A549 (cell line): Measurements from ENCODE around the gene TBL1XR1. TPM values are rescaled to one million over a fixed set of nuclear protein-coding genes. Genes with fewer than 3 reads are reported as not detected.

Experiments
- ATAC-seq, 2 experiments: fragments of 200-7000 bp in 1 of 2; fragments of >200 bp in 1 of 2; cut with Nextera tagmentation in 1 of 2; cut with Tn5 transposase in 1 of 2; 3 replicates each; pipeline versions ENCODE4 v1.8.0 to v1.9.1; 2018 to 2020; ENCODE audit warnings: mild to moderate bottlenecking in 1 of 2, moderate library complexity in 1 of 2
- CTCF ChIA-PET: fragments of 300-600 bp; sonication (Branson Sonifier 250); formaldehyde crosslinking; extraction: SDS; loops from one replicate; lab custom pipeline; 2021; ENCODE audit warnings: antibody characterized with exemption, inconsistent platforms; lab: Yijun Ruan, JAX
- POLR2A ChIA-PET: fragments of 350-600 bp; formaldehyde crosslinking; extraction: SDS; loops from one replicate; lab custom pipeline; 2021; ENCODE audit warnings: antibody characterized with exemption, inconsistent platforms; lab: Yijun Ruan, JAX
- DNase-seq, 2 experiments: peaks; one replicate each; pipeline versions ENCODE4 v3.0.0 to v3.0.0-alpha.2; 2011 to 2016; ENCODE audit warnings: low read depth in 1 of 2, low spot score in 1 of 2
- FAIRE-seq: peaks from 2 replicates; lab custom pipeline; 2011; peaks lifted over from hg19 to GRCh38; lab: Jason Lieb, UNC
- H3K27ac ChIP-seq, 2 experiments: fragments of >200 bp; sonication (Bioruptor Twin); formaldehyde crosslinking; 3 replicates each; pipeline ENCODE4 v1.5.1; 2016 to 2017
- H3K4me1 ChIP-seq: fragments of >200 bp; sonication (Bioruptor Twin); formaldehyde crosslinking; 3 replicates; pipeline ENCODE4 v1.6.1; 2016
- H3K4me2 ChIP-seq: fragments of >200 bp; sonication (Bioruptor Twin); formaldehyde crosslinking; 3 replicates; pipeline ENCODE4 v1.6.1; 2016
- H3K4me3 ChIP-seq: fragments of >200 bp; sonication (Bioruptor Twin); formaldehyde crosslinking; 3 replicates; pipeline ENCODE4 v1.5.1; 2016
- H3K9me3 ChIP-seq: fragments of >200 bp; sonication (Bioruptor Twin); formaldehyde crosslinking; 3 replicates; pipeline ENCODE4 v1.6.1; 2016
- CBX8 ChIP-seq: fragments of 200-600 bp; sonication (generic); IDR thresholded peaks from 2 replicates; pipeline ENCODE4 v1.6.1; 2016
- CHD2 ChIP-seq: fragments of 150-350 bp; IDR thresholded peaks from 2 replicates; pipeline ENCODE4 v1.6.1; 2014; ENCODE audit warnings: low read length; ENCODE audit not compliant: partially characterized antibody
- EHF ChIP-seq: fragments of 250-450 bp; sonication (Bioruptor Pico); IDR thresholded peaks from 2 replicates; pipeline ENCODE4 v1.5.0; 2020; ENCODE audit warnings: mild to moderate bottlenecking
- EP300 ChIP-seq, 2 experiments: fragments of >200 bp; sonication (Bioruptor Twin); formaldehyde crosslinking; IDR thresholded peaks; 2 replicates in 1 of 2; 3 replicates in 1 of 2; pipeline ENCODE4 v1.6.1; 2016 to 2017
- FOXS1 ChIP-seq: fragments of 250-450 bp; sonication (Bioruptor Pico); IDR thresholded peaks from 2 replicates; pipeline ENCODE4 v1.5.0; 2020; ENCODE audit warnings: mild to moderate bottlenecking, moderate library complexity
- HOXB5 ChIP-seq: fragments of 250-450 bp; sonication (Bioruptor Pico); IDR thresholded peaks from 2 replicates; pipeline ENCODE4 v1.5.0; 2020; ENCODE audit warnings: mild to moderate bottlenecking, moderate library complexity
- KDM1A ChIP-seq: fragments of 200-600 bp; sonication (generic); IDR thresholded peaks from 2 replicates; pipeline ENCODE4 v1.6.1; 2016; ENCODE audit warnings: low read depth, mild to moderate bottlenecking
- KDM5A ChIP-seq: fragments of 200-600 bp; sonication (generic); IDR thresholded peaks from 2 replicates; pipeline ENCODE4 v1.6.1; 2016; ENCODE audit warnings: antibody characterized with exemption, mild to moderate bottlenecking
- MAFK ChIP-seq: fragments of 450-650 bp; IDR thresholded peaks from 2 replicates; pipeline ENCODE4 v1.6.1; 2014; ENCODE audit not compliant: partially characterized antibody
- MYC ChIP-seq: IDR thresholded peaks from 2 replicates; pipeline ENCODE4 v1.6.1; 2012; ENCODE audit warnings: mild to moderate bottlenecking, inconsistent platforms, low read length, improper control_type of control experiment, borderline replicate concordance
- NFE2L2 ChIP-seq: fragments of 150-350 bp; conservative IDR thresholded peaks from 2 replicates; pipeline ENCODE4 v1.6.1; 2014; ENCODE audit warnings: low read length
- NPAS2 ChIP-seq: fragments of 250-450 bp; sonication (Bioruptor Pico); IDR thresholded peaks from 2 replicates; pipeline ENCODE4 v1.8.0; 2022; ENCODE audit warnings: mild to moderate bottlenecking, moderate library complexity, borderline replicate concordance
- POLR2A ChIP-seq: IDR thresholded peaks from 2 replicates; pipeline ENCODE4 v1.6.1; 2012; ENCODE audit warnings: mild to moderate bottlenecking, low read length
- POLR2AphosphoS2 ChIP-seq: conservative IDR thresholded peaks from 2 replicates; pipeline ENCODE4 v1.6.1; 2012; ENCODE audit warnings: low read length, improper control_type of control experiment, inconsistent platforms
- RCOR1 ChIP-seq: fragments of 150-350 bp; IDR thresholded peaks from 2 replicates; pipeline ENCODE4 v1.6.1; 2014; ENCODE audit warnings: antibody characterized with exemption, low read length, low read depth
- RNF2 ChIP-seq: fragments of 200-600 bp; sonication (generic); IDR thresholded peaks from 2 replicates; pipeline ENCODE4 v1.6.1; 2016; ENCODE audit warnings: low read depth, mild to moderate bottlenecking, antibody characterized with exemption, moderate library complexity, borderline replicate concordance
- SREBF2 ChIP-seq: fragments of 450-650 bp; IDR thresholded peaks from 2 replicates; pipeline ENCODE4 v1.6.1; 2014; ENCODE audit warnings: mild to moderate bottlenecking, moderate library complexity
- TFCP2L1 ChIP-seq: fragments of 250-450 bp; sonication (Bioruptor Pico); IDR thresholded peaks from 2 replicates; pipeline ENCODE4 v1.5.0; 2021; ENCODE audit warnings: mild to moderate bottlenecking
- TP53 ChIP-seq: fragments of 250-450 bp; sonication (Bioruptor Pico); IDR thresholded peaks from 2 replicates; pipeline ENCODE4 v1.5.0; 2021; ENCODE audit warnings: mild to moderate bottlenecking, moderate library complexity
- ZC3H11A ChIP-seq: fragments of 450-650 bp; IDR thresholded peaks from 2 replicates; pipeline ENCODE4 v1.6.1; 2014; ENCODE audit warnings: antibody characterized with exemption, mild to moderate bottlenecking
- ZFP36 ChIP-seq: fragments of 450-650 bp; IDR thresholded peaks from 2 replicates; pipeline ENCODE4 v1.6.1; 2014; ENCODE audit warnings: borderline replicate concordance; ENCODE audit not compliant: partially characterized antibody
- WGBS: methylation state at CpG from one replicate; pipeline ENCODE4 v1.1.6; 2017; ENCODE audit errors: missing lambda C conversion rate; 5-methylcytosine and 5-hydroxymethylcytosine counted together
- polyA plus RNA-seq, 4 experiments: library from polyadenylated mRNA; depleted of rRNA in 3 of 4; stranded (reverse); fragments of >200 nt; fragmentation: RNase III in 1 of 4; extraction: RNeasy Plus Mini Kit Qiagen cat#74134 plus additional on column Dnase treatment in 1 of 4; gene quantifications; 2 replicates in 3 of 4; 3 replicates in 1 of 4; pipeline ENCODE4 v1.2.3, GENCODE V29; 2011 to 2017
- TF ChIP-seq, protein P1 (sequence below): fragments of 250-450 bp; sonication (Bioruptor Pico); IDR thresholded peaks from 2 replicates; pipeline ENCODE4 v1.5.0; 2020; ENCODE audit warnings: low read depth, mild to moderate bottlenecking, moderate library complexity
- TF ChIP-seq, protein P2 (sequence below): IDR thresholded peaks from 2 replicates; pipeline ENCODE4 v1.6.1; 2012; ENCODE audit warnings: low read depth, borderline replicate concordance
- TF ChIP-seq, protein P3 (sequence below): fragments of 150-350 bp; IDR thresholded peaks from 2 replicates; pipeline ENCODE4 v1.6.1; 2014; ENCODE audit warnings: low read depth, mild to moderate bottlenecking, low read length
- TF ChIP-seq, protein P4 (sequence below): fragments of 450-650 bp; IDR thresholded peaks from 2 replicates; pipeline ENCODE4 v1.6.1; 2014; ENCODE audit warnings: antibody characterized with exemption

TBL1XR1 gene
- polyA plus RNA-seq, 2 of the 4 experiments (the other 2 are of a cell fraction): 41.4 to 106 TPM

DNA sequence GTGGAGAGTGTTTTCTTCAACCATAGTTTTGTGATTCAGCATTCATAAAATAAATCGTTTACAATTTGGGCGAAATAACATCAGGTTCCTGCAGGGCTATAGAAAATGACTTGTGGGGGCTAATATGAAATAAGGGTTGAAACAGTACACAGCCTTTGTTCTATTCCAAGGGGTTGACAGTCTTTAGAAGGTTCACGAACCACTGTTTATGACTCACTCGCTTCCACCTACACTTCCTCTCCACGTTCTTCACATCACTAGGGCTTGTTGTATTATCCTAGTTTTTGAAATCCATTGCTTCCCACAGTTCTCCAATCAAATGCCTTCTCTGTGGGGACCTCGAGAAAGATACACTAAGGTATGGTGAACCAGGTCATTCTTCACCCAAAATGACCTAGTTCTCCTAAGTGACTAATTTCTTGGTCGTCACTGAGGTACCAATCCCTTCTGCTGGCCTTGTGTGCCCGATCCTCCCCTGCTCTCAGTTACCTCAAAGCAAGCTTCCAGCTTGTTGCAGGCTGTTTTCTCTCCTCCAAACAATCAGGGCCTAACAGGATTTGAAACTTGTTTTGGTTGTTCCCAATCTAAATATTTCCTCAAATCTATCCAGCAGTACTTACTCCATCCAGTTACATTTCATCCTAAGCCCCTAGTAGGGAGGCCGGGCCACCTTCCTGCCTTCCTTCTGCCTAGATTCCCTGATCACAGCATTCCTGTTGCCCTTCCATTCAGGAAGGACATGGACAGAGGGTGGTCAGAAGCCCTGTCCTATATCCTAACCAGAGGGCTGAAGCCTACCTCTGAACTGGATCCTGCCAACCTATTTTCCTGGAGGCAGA lies 23.1 kb upstream of the TBL1XR1 start:
- H3K4me3 ChIP-seq: no peak overlapping the region
- no peaks in the 10 kb centered on the region for H3K9me3 ChIP-seq
- ATAC-seq: no peak
- 80% methylated on average over 9 of the region's 9 CpGs for WGBS
- ChIA-PET POLR2A (no interaction called here), CTCF (no interaction called here)
- no peaks in the 10 kb centered on the region for H3K4me1 ChIP-seq
- H3K4me2 ChIP-seq: no peak overlapping the region
- H3K27ac ChIP-seq: no peak overlapping the region
- no peak for TF ChIP-seq EP300 (IDR thresholded peaks at IDR 0.05)
- DNase-seq: no peak
- no peak for FAIRE-seq

DNA sequence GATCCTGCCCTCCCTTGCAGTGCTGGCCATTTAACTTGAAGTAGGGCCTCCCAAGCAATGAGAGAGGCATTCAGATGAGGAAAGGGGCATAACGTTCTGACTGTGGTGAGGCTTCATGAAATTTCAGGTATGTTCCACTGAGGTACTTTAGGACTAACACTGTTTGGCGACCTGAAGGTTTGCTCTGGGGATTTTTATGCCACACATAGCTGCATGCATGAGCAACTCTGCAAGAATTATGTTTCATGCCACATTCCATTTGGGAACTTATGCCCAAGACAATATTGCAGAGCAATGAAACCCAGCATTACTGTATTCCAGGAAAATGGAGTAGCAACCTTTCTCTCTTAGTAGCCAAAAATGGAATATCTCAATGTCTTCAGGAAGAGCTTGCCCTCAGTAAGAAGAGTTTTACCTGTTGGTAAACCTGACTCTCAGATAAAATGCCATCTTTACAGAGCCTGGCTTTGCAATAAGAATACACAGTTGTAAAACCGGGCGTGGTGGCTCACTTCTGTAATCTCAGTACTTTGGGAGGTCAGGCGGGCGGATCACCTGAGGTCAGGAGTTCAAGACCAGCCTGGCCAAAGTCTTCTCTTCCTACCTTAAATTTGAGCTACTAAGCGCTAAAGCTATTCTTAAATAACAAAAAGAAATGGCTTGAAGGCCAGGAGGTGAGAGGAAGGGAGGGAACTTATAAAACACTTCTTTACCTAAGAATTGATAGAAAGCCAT lies 16.7 kb upstream of the TBL1XR1 start:
- Histone ChIP-seq H3K9me3 (no peaks in the 10 kb centered on the region), H3K4me1 (peaks cover 14% of the 10 kb centered on the region)
- CTCF ChIA-PET: no interaction called here
- no peak; a peak in 1 of 6 replicates for ATAC-seq
- TF ChIP-seq NPAS2 (CRISPR knock-in tag): no peak
- TF ChIP-seq MYC: no peak
- TF ChIP-seq FOXS1 (CRISPR knock-in tag): no peak
- TF ChIP-seq RNF2: no peak
- TF ChIP-seq, all 56 proteins: peak for 0
- FAIRE-seq: no peak
- H3K27ac ChIP-seq: no peak overlapping the region
- POLR2A ChIA-PET: no interaction called here
- DNase-seq: no peak
- no peak overlapping the region for H3K4me3 ChIP-seq
- no peak overlapping the region for H3K4me2 ChIP-seq
- 77% methylated on average over 7 of the region's 7 CpGs for WGBS

DNA sequence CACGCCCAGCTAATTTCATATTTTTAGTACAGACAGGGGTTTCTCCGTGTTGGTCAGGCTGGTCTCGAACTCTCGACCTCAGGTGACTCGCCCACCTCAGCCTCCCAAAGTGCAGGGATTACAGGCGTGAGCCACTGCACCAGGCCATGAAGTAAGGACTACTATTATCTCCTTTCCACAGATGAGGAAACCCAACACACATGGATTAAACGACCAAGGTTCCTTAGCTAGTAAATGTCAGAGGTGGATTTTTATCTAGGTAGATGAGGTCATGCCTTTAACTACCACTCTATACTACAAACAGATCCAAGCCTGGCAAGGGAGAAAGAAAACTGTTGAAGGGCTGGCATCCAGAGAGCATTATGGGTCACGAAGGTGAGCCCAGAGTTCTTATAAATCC lies 15.5 kb upstream of the TBL1XR1 start:
- FAIRE-seq: no peak
- Histone ChIP-seq H3K4me1 (peaks cover 14% of the 10 kb centered on the region), H3K9me3 (no peaks in the 10 kb centered on the region), H3K27ac (peak overlapping the region in 1 of 2 experiments; percentile 25; a peak in 2 of 6 replicates), H3K4me3 (no peak overlapping the region), H3K4me2 (no peak overlapping the region)
- CTCF ChIA-PET: no interaction called here
- POLR2A ChIA-PET: no interaction called here
- DNase-seq: no peak
- ATAC-seq: no peak
- no peak for TF ChIP-seq RCOR1
- no peak for TF ChIP-seq KDM1A
- TF ChIP-seq TFCP2L1 (CRISPR knock-in tag): no peak
- no peak for TF ChIP-seq NPAS2 (CRISPR knock-in tag)
- no peak for TF ChIP-seq EHF
- no peak for TF ChIP-seq NFE2L2
- TF ChIP-seq, protein P1, sequence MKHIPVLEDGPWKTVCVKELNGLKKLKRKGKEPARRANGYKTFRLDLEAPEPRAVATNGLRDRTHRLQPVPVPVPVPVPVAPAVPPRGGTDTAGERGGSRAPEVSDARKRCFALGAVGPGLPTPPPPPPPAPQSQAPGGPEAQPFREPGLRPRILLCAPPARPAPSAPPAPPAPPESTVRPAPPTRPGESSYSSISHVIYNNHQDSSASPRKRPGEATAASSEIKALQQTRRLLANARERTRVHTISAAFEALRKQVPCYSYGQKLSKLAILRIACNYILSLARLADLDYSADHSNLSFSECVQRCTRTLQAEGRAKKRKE: no peak
- TF ChIP-seq EP300 (IDR thresholded peaks at IDR 0.05): no peak
- TF ChIP-seq, protein P2, sequence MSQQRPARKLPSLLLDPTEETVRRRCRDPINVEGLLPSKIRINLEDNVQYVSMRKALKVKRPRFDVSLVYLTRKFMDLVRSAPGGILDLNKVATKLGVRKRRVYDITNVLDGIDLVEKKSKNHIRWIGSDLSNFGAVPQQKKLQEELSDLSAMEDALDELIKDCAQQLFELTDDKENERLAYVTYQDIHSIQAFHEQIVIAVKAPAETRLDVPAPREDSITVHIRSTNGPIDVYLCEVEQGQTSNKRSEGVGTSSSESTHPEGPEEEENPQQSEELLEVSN: no peak
- no peak for TF ChIP-seq HOXB5 (CRISPR knock-in tag)
- no peak for TF ChIP-seq POLR2A
- 90% methylated on average over 8 of the region's 8 CpGs for WGBS

DNA sequence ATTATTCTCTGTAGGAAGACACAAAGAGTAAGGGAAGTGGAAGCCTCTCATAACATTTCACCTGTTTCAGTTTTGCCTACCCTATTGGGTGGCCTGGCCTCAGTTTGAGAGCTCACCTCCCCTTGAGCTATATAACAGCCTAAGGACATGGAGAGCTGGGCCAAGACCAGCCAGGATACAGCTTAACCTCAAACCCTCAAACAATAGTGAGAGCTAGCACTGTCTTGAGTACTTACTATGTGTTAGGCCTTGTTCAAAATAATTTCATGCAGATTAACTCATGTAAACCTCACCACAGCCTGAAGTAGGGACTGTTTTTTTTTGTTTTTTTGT lies 15.0 kb upstream of the TBL1XR1 start:
- H3K4me1 ChIP-seq: peaks cover 14% of the 10 kb centered on the region
- no peak overlapping the region for H3K4me3 ChIP-seq
- no peaks in the 10 kb centered on the region for H3K9me3 ChIP-seq
- H3K4me2 ChIP-seq: peak overlapping the region; percentile 36; the same call in 1 of the 3 replicates
- TF ChIP-seq CHD2: no peak
- TF ChIP-seq ZFP36: no peak
- TF ChIP-seq MAFK: no peak
- TF ChIP-seq ZC3H11A: no peak
- TF ChIP-seq, protein P2: no peak
- TF ChIP-seq, protein P3, sequence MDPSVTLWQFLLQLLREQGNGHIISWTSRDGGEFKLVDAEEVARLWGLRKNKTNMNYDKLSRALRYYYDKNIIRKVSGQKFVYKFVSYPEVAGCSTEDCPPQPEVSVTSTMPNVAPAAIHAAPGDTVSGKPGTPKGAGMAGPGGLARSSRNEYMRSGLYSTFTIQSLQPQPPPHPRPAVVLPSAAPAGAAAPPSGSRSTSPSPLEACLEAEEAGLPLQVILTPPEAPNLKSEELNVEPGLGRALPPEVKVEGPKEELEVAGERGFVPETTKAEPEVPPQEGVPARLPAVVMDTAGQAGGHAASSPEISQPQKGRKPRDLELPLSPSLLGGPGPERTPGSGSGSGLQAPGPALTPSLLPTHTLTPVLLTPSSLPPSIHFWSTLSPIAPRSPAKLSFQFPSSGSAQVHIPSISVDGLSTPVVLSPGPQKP: no peak
- TF ChIP-seq SREBF2: no peak
- TF ChIP-seq KDM5A: no peak
- no peak for TF ChIP-seq TP53 (CRISPR knock-in tag)
- TF ChIP-seq, protein P4, sequence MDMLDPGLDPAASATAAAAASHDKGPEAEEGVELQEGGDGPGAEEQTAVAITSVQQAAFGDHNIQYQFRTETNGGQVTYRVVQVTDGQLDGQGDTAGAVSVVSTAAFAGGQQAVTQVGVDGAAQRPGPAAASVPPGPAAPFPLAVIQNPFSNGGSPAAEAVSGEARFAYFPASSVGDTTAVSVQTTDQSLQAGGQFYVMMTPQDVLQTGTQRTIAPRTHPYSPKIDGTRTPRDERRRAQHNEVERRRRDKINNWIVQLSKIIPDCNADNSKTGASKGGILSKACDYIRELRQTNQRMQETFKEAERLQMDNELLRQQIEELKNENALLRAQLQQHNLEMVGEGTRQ: no peak
- no peak for TF ChIP-seq CBX8
- no peak for TF ChIP-seq EP300 (IDR thresholded peaks at IDR 0.05)
- TF ChIP-seq POLR2AphosphoS2: no peak
- DNase-seq: no peak
- ChIA-PET CTCF (no interaction called here), POLR2A (no interaction called here)
- peak in 1 of 2 experiments; percentile 51; a peak in 3 of 6 replicates for ATAC-seq
- no peak for FAIRE-seq
- H3K27ac ChIP-seq: peak overlapping the region in 1 of 2 experiments; percentile 25; a peak in 1 of 6 replicates
